Spleen (tissue), 7 donors: ENCODE data around the gene RBM38.

Source experiments
- POLR2A ChIP-seq, 3 donors: fragments of 450-650 bp; IDR thresholded peaks; one replicate each; pipeline ENCODE4 v1.5.1; 2017; ENCODE audit warnings: antibody characterized with exemption in 3 of 3, mild to moderate bottlenecking in 1 of 3
- TF ChIP-seq, protein P1 (sequence below), 11 experiments: fragments of 200-600 bp in 7 of 11; fragments of 450-650 bp in 4 of 11; sonication (generic) in 4 of 11; IDR thresholded peaks in 8 of 11; conservative IDR thresholded peaks in 3 of 11; 1 replicate in 7 of 11; 2 replicates in 4 of 11; pipeline versions ENCODE4 v1.4.0 to v1.8.0; 2016 to 2021; ENCODE audit warnings: antibody characterized with exemption in 11 of 11, inconsistent platforms in 4 of 11, mild to moderate bottlenecking in 1 of 11
- donor health status: DM: no; HTN: no; CAD: no; lungs with moderate emphysema.
- donor health status: DM: no; HTN: no; CAD: no.
- donor health status: DM: no; HTN: no; CAD: no.

DNA sequence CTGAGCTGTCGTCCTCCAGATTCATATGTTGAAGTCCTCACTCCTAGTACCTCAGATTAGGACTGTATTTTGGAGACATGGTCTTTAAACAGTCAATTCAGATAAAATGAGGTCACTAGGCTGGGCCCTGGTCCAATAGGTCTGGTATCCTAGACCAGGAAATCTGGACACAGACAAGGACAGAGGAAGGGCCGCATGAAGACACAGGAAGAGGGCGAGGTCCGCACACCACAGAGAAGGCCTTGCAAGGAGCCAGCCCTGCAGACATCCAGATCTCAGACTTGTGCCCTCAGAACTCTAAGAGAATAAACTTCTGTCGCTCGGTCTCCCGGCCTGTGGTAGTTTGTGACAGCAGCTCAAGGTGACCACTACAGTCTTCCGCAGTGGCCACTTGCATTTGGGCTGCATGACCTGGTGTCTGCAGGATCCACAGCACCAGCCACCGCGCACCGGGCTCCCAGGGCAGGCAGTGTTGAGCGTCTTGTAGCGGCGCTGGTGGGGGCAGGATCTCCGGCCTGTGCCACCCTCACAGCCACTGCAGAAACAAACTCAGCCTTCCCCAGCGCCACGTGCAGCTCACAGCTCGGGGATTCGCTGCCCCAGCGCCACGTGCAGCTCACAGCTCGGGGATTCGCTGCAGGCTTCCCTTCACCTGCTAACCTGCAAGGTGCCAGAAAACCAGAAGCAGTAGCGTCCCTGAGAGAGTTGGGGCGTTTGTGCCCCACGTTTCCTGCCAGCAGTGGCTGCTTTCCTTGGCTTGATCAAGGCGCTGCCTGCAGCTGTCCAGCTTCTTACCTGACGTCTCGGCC lies 6.0 kb upstream of the RBM38 start:
- TF ChIP-seq, protein P1, sequence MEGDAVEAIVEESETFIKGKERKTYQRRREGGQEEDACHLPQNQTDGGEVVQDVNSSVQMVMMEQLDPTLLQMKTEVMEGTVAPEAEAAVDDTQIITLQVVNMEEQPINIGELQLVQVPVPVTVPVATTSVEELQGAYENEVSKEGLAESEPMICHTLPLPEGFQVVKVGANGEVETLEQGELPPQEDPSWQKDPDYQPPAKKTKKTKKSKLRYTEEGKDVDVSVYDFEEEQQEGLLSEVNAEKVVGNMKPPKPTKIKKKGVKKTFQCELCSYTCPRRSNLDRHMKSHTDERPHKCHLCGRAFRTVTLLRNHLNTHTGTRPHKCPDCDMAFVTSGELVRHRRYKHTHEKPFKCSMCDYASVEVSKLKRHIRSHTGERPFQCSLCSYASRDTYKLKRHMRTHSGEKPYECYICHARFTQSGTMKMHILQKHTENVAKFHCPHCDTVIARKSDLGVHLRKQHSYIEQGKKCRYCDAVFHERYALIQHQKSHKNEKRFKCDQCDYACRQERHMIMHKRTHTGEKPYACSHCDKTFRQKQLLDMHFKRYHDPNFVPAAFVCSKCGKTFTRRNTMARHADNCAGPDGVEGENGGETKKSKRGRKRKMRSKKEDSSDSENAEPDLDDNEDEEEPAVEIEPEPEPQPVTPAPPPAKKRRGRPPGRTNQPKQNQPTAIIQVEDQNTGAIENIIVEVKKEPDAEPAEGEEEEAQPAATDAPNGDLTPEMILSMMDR (IDR thresholded peaks at IDR 0.05 in 8 of 11, conservative IDR thresholded peaks at IDR 0.05 in 3 of 11): no peak
- TF ChIP-seq POLR2A (IDR thresholded peaks at IDR 0.05): no peak
